Activated T-helper 1 cell treated with Interleukin-2 at 50 U/mL for 16 hours (primary cell): ENCODE results near the gene UBE2D2.
"Not testable (repeated sequence)": the region's sequence is repeated elsewhere in the genome, so short reads cannot be mapped to it uniquely, and the experiment has no call there.

Experiments used
- DNase-seq: peaks from one replicate; pipeline ENCODE4 v3.0.0-alpha.2; 2020; ENCODE audit warnings: low read depth

Gene UBE2D2

DNA sequence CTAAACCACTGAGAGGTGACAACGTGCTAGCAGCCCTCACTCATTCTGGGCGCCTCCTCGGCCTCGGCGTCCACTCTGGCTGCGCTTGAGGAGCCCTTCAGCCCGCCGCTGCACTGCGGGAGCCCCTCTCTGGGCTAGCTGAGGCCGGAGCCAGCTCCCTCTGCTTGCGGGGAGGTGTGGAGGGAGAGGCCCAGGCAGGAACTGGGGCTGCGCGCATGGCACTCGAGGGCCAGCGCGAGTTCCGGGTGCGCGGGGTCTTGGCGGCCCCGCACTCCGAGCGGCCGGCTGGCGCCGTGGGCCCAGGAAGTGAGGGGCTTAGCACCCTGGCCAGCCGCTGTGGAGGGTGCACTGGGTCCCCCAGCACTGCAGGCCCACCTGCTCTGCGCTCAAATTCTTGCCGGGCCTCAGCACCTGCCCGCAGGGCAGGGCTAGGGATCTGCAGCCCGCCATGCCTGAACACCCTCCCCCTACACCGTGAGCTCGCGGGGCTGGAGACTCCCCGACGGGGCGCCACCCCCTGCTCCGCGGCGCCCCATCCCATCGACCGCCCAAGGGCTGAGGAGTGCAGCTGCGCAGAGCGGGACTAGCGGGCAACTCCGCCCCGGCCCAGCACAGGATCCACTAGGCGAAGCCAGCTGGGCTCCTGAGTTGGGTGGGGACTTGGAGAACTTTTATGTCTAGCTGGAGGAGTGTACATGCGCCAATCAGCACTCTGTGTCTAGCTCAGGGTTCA lies 11.8 kb upstream of the UBE2D2 start:
- DNase-seq, result no peak

DNA sequence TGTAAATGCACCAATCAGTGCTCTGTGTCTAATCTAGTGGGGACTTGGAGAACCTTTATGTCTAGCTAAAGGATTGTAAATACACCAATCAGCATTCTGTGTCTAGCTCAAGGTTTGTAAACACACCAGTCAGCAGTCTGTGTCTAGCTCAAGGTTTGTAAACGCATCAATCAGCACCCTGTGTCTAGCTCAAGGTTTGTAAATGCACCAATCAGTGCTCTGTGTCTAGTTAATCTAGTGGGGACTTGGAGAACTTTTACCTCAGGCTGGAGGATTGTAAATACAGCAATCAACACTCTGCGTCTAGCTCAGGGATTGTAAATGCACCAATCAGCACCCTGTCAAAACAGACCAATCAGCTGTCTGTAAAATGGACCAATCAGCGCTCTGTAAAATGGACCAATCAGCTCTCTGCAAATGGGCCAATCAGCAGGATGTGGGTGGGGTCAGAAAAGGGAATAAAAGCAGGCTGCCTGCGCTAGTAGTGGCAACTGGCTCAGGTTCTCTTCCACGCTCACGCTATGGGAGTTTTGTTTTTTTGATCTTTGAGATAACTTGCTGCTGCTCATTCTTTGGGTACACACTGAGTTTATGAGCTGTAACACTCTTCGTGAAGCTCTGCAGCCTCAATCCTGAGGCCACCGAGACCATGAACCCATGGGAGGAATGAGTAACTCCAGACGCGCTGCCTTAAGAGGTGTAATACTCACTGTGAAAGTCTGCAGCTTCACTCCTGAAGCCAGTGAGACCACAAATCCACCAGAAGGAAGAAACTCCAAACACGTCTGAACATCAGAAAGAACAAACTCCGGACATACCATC lies 10.9 kb upstream of the UBE2D2 start:
- DNase-seq, result not testable (repeated sequence)

DNA sequence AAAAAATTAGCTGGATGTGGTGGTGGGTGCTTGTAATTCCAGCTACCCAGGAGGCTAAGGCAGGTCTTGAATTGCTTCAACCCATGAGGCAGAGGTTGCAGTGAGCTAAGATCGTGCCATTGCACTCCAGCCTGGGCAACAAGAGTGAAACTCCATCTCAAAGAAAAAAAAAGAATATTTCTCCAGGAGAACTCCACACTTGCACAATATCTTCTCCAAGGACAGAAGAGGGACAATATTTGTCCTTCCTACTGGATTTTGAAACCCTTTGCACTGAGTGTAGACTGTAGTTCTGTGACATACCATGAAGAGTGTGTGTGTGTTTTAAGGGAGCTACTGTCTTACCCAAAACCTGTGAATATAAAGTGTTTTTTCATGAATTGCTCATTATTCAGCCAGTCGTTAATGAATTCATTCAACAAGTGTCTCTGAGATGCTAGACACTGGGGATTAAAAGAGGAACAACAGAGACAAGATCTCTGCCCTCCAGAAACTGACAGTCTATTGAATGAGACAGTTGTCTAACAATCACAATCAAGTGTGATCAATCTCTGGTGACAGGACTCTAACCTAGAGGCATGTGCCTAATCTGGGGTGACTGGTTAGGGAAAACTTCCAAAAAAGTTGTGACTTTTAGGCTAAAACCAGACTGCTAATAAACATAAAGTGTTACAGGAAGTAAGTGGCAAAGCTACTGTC lies 9.8 kb upstream of the UBE2D2 start:
- DNase-seq, result no peak

DNA sequence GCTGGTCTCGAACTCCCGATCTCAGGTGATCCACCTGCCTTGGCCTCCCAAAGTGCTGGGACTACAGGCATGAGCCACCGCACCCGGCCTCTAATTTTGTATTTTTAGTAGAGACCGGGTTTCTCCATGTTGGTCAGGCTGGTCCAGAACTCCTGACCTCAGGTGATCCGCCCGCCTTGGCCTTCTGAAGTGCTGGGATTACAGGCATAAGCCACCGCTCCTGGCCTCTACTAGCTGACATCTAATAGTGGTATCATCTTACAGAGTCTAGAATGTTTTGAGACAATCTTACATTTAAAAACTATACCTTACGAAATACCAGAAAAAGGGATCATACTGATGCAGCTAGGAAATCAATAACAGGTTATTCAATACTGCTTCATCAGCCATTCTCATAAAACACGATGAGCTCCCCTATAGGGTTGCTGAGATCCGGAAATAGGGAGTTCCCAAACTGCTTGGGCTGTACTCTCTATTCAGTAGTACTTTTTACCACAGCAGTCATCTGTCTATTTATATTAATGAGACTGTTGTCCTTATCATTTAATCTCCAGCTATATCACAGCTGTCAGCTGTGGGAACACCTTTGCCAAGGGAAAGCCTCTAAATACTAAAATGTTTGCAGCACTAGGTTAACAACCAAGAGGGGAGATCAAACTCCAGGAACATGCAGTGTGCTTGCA lies 8.1 kb upstream of the UBE2D2 start:
- DNase-seq, result no peak

DNA sequence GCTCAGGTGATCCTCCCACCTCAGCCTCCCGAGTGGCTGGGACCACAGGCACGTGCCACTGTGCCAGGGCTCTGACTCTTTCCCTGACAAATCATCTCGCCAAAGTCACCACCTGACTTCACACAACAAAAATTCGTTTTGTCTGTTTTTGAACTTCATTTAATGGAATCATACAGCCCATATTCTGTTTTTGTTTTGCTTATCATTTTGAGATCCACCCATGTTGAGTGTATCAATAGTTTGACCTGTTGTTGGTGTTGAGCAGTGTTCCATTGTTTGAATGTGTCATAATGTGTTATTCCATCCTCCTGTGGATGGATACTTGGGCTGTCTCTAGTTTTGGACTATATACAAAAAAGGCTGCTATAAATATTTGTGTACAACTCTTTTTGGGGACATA lies 6.9 kb upstream of the UBE2D2 start:
- DNase-seq, result no peak

DNA sequence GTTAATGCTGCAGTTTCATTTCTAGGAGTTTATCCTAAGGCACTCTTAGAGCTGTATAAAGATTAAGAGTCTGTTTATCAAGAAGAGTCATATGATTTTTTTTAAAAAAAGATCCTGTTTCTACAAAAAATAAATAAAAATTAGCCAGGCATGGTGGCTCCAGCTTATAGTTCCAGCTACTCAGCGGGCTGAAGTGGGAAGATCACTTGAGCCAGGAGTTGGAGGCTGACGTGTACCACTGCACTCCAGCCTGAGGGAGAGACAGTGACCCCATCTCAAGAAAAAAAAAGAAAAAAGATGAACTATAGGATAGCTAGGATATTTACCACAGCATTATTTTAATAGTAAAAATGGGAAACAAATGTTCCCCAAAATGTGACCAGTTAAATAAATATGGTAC lies 3.3 kb upstream of the UBE2D2 start:
- DNase-seq, result no peak

DNA sequence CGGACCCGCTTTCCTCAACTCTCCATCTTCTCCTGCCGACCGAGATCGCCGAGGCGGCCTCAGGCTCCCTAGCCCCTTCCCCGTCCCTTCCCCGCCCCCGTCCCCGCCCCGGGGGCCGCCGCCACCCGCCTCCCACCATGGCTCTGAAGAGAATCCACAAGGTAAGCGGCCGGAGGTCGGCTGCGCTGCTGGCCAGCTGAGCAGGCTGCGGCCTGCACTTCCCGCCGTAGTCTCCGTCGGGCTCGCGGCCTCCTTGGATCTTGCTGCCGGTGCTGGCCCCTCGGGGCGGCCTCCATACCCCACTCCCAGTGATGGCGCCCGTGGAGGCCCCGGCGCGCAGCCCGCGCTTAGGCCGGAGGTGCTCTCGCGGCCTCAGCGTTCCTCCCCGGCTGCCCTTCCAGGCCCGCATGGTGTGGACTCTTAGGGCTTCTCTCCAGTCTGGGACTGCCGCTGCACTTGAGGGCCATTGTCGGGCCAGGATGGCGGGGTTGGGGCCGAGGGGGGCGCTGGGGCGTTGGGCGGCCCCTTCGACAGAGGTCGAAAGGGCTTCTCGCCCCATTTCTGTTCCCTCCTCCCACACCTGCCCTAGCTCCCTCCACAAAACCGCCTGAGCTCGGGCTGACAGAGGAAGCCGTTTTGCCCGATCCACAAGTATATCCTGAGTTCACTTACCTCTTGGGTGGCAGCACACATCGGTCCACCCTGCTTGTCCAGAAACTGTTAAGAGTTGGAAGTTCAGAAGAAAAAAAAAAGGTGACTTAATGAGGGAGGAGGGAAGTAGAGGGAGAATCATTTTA lies 714 bp downstream of the UBE2D2 start:
- no peak for DNase-seq

DNA sequence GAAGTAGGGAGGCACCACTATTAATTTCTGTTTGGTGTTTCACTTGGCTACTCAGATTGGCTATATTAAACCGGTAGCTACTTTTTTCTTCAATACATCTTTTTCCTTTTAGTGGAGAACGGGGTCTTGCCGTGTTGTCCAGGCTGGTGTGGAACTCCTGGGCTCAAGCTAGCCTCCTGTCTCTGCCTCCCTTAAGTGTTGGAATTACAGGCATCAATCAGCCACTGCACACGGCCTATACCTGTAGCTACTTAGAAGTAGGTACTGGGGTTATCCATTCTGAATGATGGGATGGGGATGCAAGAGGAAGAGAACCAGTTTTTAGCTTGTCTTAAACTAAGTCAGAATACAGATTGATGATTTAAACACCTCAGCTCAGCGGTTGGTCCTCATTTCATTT lies 1.7 kb downstream of the UBE2D2 start:
- DNase-seq, result no peak

DNA sequence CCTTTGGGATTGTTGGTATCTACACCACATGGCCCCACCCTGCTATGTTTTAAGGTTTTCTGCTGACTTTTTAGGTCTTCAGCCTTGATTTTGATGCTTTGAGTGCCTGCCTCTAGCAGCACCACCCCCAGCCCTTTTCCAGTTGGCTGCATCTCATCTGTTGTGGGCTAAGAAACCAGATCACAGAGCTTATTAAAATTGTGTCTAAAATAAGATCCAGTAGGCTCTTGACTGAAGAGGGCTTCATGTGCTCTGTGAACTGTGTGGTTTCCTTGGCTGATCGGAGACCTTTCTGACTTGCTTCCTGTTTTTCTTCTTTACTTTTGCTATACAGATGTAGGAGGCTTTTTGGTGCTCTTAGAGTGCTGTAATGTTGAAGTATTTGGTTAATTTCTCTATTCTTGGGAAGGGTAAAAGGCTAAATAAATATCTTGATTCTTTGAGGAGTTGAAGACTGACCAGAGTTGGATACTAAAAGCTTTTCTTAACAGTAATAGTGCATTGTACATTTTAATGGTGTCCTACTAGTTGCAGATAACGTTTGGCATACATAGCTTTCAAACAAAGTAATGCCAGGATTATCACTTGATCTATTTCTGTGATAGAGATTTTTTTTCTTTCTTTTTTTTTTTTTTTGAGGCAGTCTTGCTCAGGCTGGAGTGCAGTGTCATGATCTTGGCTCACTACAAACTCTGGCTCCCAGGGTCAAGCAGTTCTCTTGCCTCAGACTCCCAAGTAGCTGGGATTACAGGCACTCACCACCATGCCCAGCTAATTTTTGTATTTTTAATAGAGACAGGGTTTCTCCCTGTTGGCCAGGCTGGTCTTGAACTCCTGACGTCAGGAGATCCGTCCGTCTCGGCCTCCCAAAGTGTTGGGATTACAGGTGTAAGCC lies 4.5 kb downstream of the UBE2D2 start:
- DNase-seq, result peak; percentile 20

DNA sequence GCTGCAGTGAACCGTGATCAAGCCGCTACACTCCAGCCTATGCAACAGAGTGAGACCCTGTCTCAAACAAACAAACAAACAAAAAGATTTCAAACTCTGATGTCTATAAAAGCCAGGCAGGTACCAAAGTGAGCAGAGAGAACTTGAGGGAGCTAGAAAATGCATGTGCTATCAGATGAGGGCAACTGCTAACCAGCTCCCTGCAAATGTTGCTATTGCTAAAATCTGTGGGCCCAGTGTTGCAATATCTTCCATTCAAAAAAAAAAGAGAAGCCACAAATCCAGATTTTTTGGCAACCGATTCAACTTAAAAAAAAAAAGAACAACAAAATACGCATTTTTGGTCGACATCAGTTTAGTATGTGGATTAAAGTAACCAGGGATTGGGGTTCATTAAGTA lies 5.5 kb downstream of the UBE2D2 start:
- no peak for DNase-seq

DNA sequence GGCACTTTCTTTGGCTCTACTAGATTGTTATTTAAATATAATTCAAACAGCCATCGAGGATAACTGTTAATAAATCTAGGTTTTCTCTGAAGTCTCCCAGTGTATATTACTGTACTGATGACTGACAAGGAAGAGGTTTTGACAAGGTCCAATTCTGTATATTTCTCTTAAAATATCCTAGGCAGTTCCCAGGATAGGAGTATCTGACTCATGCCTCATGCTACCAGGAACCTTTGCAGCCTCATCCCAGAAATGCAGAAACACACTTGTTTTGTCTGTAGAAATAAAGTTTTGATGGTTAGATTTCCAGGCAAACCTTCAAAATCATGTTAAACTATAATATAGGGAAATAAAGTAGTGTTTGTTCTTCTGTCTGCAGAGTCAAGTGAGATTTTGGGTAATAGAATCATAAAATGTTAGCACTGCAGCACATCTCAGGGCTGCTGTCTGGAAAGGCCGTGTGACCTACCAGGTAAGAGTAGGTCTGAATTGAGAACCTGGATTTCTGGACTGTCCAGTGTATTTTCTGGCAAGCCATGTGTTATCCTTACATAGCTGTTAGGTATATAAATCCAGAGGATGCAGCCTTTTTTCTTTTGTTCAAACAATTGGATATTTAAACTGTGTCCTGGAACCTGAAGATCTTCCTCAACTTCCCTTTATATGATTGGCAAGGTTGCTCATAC lies 8.3 kb downstream of the UBE2D2 start:
- DNase-seq, result no peak

DNA sequence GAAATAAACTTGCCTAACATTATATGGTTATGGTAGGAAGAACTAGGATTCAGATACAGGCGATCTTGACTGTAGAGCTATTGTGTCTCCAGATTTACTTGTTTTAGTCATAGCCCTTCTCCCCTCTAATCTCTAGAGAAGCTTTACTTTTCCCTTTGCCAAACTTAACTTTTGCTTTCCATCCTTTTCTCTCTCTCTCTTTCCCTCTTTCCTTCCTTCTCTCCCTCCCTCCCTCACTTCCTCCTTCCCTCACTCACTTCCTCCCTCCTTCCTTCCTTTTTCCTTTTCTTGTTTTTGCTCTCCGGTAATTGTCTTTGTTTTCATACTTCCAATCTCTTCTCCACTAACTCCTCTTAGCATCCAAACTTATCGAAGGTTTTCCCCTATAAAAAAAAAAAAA lies 10.4 kb downstream of the UBE2D2 start:
- DNase-seq, result no peak

DNA sequence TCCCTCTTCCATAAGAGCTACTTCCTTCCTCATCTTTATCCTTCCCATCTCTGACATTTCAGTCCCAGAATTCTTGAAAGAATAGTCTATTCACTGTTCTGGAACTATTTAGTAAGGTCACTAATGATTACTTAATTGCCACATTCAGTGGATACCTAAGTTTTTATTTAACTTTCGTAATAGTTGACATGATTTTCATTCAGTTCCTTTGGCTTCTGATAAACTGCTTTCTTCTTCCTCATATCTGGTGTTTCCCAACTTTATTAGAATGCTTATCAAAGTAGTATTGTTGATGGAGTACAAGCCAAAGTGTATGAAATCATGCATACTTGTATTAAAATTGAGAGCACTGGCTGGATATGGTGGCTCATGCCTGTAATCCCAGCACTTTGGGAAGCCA lies 10.8 kb downstream of the UBE2D2 start:
- DNase-seq, result no peak

DNA sequence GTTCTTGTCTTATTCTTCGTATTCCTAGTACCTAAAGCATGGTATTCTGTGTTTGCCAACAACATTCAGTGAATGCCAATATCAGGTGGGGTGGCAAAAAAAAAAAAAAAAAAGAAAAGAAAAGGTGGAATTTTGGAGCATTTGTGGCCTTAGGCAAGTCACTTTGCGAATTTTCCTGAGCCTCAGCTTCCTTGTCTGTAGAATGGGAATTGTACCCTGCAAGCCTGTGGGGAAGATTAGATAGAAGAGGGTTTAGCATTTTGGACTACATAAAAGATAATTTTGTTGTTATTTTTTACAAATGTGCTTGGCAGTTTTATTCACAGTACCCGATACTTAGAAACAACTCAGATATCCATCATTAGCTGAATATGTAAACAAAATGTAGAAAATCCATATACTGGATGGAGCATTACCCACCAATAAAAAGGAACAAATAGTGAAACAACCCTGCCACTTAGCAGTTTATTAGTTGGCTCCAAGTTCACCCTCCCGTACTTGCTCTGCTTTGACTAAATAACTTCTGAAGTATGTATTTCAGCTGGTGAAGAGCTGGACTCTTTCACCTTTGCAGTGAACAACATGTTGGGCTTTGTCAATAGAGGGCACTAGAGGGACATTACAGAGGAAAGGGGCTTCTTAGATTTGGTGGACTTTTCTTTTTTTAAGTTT lies 13.6 kb downstream of the UBE2D2 start:
- DNase-seq, result no peak

DNA sequence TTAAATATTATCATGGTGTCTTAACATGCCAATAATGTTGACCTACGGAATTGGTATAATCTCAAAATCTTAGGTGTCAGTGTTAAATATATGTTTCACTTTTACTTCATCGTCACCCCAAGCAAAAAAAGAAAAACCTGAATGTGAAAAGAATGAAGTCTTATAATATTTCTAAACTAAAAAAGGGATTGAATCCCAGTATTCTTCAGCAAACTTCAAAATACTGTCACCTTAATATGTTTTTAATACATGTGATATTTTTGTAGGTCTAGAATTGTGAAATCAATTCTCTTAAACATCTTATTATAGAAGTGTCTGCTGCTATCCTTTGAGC lies 14.1 kb downstream of the UBE2D2 start:
- no peak for DNase-seq

DNA sequence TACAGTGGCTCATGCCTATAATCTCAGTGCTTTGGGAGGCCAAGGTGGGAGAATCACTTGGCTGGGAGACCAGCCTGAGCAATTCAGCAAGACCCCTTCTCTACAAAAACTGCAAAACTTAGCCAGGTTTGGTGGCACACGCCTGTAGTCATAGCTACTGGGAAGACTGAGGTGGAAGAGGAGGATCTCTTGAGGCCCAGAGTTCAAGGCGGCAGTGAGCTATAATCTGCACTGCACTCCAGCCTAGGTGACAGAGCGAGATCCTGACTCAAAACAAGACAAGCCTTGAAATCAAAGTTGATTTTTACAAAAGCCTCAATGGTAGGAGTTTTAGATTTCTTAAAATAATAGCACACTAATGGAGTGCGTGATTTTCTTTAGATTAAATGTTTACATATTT lies 14.6 kb downstream of the UBE2D2 start:
- no peak for DNase-seq

DNA sequence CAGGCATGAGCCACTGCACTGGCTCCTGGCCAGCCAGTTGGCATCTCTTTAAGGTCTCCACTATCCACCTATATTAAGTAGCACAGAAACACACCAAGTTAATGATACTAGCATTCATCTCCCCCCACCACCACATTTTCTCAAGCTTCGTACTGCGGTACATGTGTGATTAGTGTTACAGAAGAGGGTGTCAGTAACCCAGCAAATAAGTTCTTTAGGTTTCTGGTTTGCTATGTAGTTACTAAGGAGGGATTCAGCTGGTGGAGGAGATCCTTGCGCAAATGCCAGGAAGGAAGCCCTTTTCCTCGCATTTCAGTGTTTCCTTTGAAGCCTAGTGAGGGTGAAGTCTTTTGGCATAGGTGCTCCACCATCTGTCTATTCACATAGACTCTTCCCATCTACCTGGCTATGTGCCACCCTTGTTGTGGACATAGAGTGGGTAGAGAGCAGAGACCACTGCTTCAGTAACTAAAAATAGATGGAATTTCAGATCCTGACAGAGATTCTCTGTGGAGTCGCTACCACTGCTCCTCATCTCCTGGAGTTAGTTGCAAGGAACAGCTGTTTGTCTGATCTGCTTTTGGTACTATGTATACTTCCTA lies 16.7 kb downstream of the UBE2D2 start:
- DNase-seq, result no peak

DNA sequence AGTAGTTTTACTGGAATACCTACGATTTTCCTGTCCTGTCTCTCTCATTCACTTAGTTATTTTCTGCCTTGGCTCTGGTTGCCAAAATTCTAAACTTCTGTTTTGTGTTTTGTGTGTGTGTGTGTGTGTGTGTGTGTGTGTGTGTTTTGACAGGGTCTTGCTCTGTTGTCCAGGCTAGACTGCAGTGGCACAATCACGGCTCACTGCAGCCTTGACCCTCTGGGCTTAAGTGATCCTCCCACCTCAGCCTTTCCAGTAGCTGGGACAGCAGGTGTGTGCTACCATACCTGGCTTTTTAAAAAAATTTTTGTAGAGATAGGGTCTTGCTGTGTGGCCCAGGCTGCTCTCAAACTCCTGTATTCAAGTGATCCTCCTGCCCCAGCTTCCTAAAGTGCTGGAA lies 17.2 kb downstream of the UBE2D2 start:
- no peak for DNase-seq

DNA sequence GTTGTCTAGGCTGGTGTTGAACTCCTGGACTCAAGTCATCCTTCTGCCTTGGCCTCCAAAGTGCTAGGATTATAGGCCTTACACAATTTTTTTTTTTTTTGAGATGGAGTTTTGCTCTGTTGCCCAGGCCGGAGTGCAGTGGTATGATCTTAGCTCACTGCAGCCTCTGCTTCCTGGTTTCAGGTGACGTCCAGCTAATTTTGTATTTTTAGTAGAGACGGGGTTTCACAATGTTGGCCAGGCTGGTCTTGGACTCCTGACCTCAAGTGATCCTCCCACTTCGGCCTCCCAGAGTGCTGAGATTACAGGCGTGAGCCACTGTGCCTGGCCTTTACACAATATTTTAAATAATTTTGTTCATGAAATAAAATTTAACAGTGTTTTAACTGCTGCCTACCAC lies 21.0 kb downstream of the UBE2D2 start:
- DNase-seq, result not testable (repeated sequence)
